Measurements from ENCODE around the gene PRKAR2A. TPM values are rescaled to one million over a fixed set of nuclear protein-coding genes. Genes with fewer than 3 reads are reported as not detected.

Gene PRKAR2A
- polyA plus RNA-seq, 1 experiment: 9.0 TPM

- no peak for DNase-seq (ENCODE audit: low read depth)
- no peaks in the 10 kb centered on the region for H3K27me3 ChIP-seq (ENCODE audit: control insufficient read depth, insufficient read depth, low read length)
- H3K4me3 ChIP-seq (ENCODE audit: low read depth, low read length): no peak overlapping the region
- ChIA-PET CTCF (no interaction called here), POLR2A (no interaction called here)
- H3K36me3 ChIP-seq (ENCODE audit: control insufficient read depth, insufficient read depth, low read length): no peaks in the 10 kb centered on the region
- TF ChIP-seq, protein P1, sequence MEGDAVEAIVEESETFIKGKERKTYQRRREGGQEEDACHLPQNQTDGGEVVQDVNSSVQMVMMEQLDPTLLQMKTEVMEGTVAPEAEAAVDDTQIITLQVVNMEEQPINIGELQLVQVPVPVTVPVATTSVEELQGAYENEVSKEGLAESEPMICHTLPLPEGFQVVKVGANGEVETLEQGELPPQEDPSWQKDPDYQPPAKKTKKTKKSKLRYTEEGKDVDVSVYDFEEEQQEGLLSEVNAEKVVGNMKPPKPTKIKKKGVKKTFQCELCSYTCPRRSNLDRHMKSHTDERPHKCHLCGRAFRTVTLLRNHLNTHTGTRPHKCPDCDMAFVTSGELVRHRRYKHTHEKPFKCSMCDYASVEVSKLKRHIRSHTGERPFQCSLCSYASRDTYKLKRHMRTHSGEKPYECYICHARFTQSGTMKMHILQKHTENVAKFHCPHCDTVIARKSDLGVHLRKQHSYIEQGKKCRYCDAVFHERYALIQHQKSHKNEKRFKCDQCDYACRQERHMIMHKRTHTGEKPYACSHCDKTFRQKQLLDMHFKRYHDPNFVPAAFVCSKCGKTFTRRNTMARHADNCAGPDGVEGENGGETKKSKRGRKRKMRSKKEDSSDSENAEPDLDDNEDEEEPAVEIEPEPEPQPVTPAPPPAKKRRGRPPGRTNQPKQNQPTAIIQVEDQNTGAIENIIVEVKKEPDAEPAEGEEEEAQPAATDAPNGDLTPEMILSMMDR (IDR thresholded peaks at IDR 0.05; ENCODE audit: insufficient read depth, low read depth, low read length): no peak
Observed at GRCh38 chr3:48877671-48878070, 30.0 kb upstream of the PRKAR2A start.

GRCh38 chr3:48863122-48863521 lies 15.4 kb upstream of the PRKAR2A start:
- DNase-seq (ENCODE audit: low read depth): no peak
- no peak overlapping the region for H3K4me3 ChIP-seq (ENCODE audit: low read depth, low read length)
- H3K27me3 ChIP-seq (ENCODE audit: control insufficient read depth, insufficient read depth, low read length): no peaks in the 10 kb centered on the region
- TF ChIP-seq, protein P1 (IDR thresholded peaks at IDR 0.05; ENCODE audit: insufficient read depth, low read depth, low read length): no peak
- POLR2A ChIA-PET: no interaction called here
- CTCF ChIA-PET: no interaction called here
- H3K36me3 ChIP-seq (ENCODE audit: control insufficient read depth, insufficient read depth, low read length): peaks cover 3% of the 10 kb centered on the region; the same call in 1 of the 2 replicates

- TF ChIP-seq, protein P1 (IDR thresholded peaks at IDR 0.05; ENCODE audit: insufficient read depth, low read depth, low read length): no peak
- CTCF ChIA-PET: interaction anchor here (1.1 kb wide), 1 partner anchor 12 kb away, joined by 6 read pairs; the partner anchor contains the start of gene PRKAR2A
- no peak overlapping the region for H3K4me3 ChIP-seq (ENCODE audit: low read depth, low read length)
- no peak for DNase-seq (ENCODE audit: low read depth)
- peaks cover 5% of the 10 kb centered on the region for H3K36me3 ChIP-seq (ENCODE audit: control insufficient read depth, insufficient read depth, low read length)
- POLR2A ChIA-PET: no interaction called here
- no peaks in the 10 kb centered on the region for H3K27me3 ChIP-seq (ENCODE audit: control insufficient read depth, insufficient read depth, low read length)
Observed at GRCh38 chr3:48859206-48859605, 11.5 kb upstream of the PRKAR2A start.

GRCh38 chr3:48858709-48859108 lies 11.0 kb upstream of the PRKAR2A start:
- ChIA-PET POLR2A (no interaction called here), CTCF (interaction anchor here (1.1 kb wide), 1 partner anchor 11 kb away, joined by 6 read pairs; the partner anchor contains the start of gene PRKAR2A)
- H3K36me3 ChIP-seq (ENCODE audit: control insufficient read depth, insufficient read depth, low read length): peaks cover 5% of the 10 kb centered on the region

GRCh38 chr3:48857641-48858040 lies 10.0 kb upstream of the PRKAR2A start:
- ChIA-PET CTCF (no interaction called here), POLR2A (interaction anchor here (0.7 kb wide), 1 partner anchor 9 kb away, joined by 17 read pairs; no protein-coding TSS in a partner anchor)
- no peak overlapping the region for H3K4me3 ChIP-seq (ENCODE audit: low read depth, low read length)
- no peak for DNase-seq (ENCODE audit: low read depth)
- TF ChIP-seq, protein P1 (IDR thresholded peaks at IDR 0.05; ENCODE audit: insufficient read depth, low read depth, low read length): no peak
- H3K27me3 ChIP-seq (ENCODE audit: control insufficient read depth, insufficient read depth, low read length): no peaks in the 10 kb centered on the region
- H3K36me3 ChIP-seq (ENCODE audit: control insufficient read depth, insufficient read depth, low read length): peaks cover 5% of the 10 kb centered on the region

More at GRCh38 chr3:48858709-48859108, 11.0 kb upstream of the PRKAR2A start:
- no peaks in the 10 kb centered on the region for H3K27me3 ChIP-seq (ENCODE audit: control insufficient read depth, insufficient read depth, low read length)
- no peak overlapping the region for H3K4me3 ChIP-seq (ENCODE audit: low read depth, low read length)
- DNase-seq (ENCODE audit: low read depth): no peak
- TF ChIP-seq, protein P1 (IDR thresholded peaks at IDR 0.05; ENCODE audit: insufficient read depth, low read depth, low read length): no peak

Data from BJ (cell line).